AG04450 (cell line): ENCODE results near the gene LTF. TPM values are rescaled to one million over a fixed set of nuclear protein-coding genes. Genes with fewer than 3 reads are reported as not detected.

ENCODE experiments used
- CTCF ChIA-PET: fragments of 300-600, 350-600 bp; formaldehyde crosslinking; extraction: SDS; loops from one replicate; lab custom pipeline; 2022; ENCODE audit warnings: antibody characterized with exemption, inconsistent platforms; lab: Charles Lee
- POLR2A ChIA-PET: fragments of 350-600 bp; formaldehyde crosslinking; extraction: SDS; loops from one replicate; lab custom pipeline; 2021; ENCODE audit warnings: antibody characterized with exemption, inconsistent platforms; lab: Yijun Ruan, JAX
- DNase-seq: peaks from one replicate; pipeline ENCODE4 v3.0.0-alpha.2; 2011; ENCODE audit warnings: low read depth, low spot score
- H3K27ac ChIP-seq: one replicate; pipeline ENCODE4 v1.5.1; 2012; ENCODE audit warnings: low read depth, low read length, control low read depth
- H3K27me3 ChIP-seq: one replicate; pipeline ENCODE4 v1.6.0; 2012; ENCODE audit warnings: low read length; ENCODE audit not compliant: control insufficient read depth, insufficient read depth
- H3K4me3 ChIP-seq: 2 replicates; pipeline ENCODE4 v1.5.1; 2011; ENCODE audit warnings: mild to moderate bottlenecking, low read depth, low read length, control low read depth
- H3K9me3 ChIP-seq: 2 replicates; pipeline ENCODE4 v1.5.1; 2012; ENCODE audit warnings: low read length; ENCODE audit not compliant: control insufficient read depth, insufficient read depth
- polyA plus RNA-seq: library from polyadenylated mRNA; depleted of rRNA; stranded (reverse); fragments of >200 nt; gene quantifications from 2 replicates; pipeline ENCODE4 v1.2.3, GENCODE V29; 2011
- TF ChIP-seq, protein P1 (sequence below): IDR thresholded peaks from 2 replicates; pipeline ENCODE4 v1.5.1; 2011; ENCODE audit warnings: low read depth, low read length, control low read depth, inconsistent platforms

Gene LTF
- polyA plus RNA-seq, 1 experiment = not detected

DNA sequence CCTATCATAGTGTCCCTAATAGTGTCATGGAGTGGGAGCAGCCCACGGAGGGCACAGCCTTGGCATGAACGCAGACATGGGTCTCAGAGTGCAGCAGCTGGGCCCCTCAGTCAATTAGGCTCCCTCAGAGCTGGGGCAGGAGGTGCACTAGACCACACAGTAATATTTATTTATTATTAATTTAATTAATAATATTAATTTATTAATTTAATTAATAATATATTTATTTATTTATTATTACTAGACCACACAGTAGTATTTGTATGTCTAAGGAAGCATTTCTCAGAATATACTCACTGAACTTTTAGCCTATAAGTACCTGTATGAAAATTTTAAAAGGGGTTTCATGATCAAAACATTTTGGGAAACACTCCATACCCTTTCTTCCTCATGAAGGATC is 63.1 kb downstream of the LTF start:
- no peak for DNase-seq
- Histone ChIP-seq H3K27me3 (peaks cover 5% of the 10 kb centered on the region), H3K9me3 (no peaks in the 10 kb centered on the region), H3K27ac (no peak overlapping the region), H3K4me3 (no peak overlapping the region)
- CTCF ChIA-PET = no interaction called here
- POLR2A ChIA-PET = no interaction called here
- TF ChIP-seq, protein P1, sequence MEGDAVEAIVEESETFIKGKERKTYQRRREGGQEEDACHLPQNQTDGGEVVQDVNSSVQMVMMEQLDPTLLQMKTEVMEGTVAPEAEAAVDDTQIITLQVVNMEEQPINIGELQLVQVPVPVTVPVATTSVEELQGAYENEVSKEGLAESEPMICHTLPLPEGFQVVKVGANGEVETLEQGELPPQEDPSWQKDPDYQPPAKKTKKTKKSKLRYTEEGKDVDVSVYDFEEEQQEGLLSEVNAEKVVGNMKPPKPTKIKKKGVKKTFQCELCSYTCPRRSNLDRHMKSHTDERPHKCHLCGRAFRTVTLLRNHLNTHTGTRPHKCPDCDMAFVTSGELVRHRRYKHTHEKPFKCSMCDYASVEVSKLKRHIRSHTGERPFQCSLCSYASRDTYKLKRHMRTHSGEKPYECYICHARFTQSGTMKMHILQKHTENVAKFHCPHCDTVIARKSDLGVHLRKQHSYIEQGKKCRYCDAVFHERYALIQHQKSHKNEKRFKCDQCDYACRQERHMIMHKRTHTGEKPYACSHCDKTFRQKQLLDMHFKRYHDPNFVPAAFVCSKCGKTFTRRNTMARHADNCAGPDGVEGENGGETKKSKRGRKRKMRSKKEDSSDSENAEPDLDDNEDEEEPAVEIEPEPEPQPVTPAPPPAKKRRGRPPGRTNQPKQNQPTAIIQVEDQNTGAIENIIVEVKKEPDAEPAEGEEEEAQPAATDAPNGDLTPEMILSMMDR = no peak

DNA sequence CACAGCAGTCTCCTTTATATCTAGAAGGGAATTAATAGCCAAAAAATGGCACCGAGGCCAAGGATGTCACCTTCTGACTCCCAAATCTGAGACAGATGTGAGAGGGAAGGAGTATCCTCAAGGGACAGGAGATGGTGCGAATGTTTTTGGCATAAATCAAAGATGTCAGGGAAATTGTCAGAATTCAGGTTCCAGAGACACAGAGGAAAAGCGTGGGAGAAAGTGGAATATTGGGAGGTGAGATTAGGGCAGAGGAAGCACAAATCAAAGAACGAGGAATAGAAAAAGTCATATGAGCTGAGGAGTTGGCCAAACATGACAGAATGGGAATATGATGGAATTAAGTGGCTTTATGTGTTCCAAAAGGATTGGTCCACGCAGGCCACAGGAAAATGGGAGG is 63.9 kb downstream of the LTF start:
- Histone ChIP-seq H3K9me3 (no peaks in the 10 kb centered on the region), H3K27ac (no peak overlapping the region), H3K4me3 (no peak overlapping the region), H3K27me3 (peaks cover 5% of the 10 kb centered on the region)
- ChIA-PET POLR2A (no interaction called here), CTCF (no interaction called here)
- TF ChIP-seq, protein P1 = no peak
- no peak for DNase-seq

DNA sequence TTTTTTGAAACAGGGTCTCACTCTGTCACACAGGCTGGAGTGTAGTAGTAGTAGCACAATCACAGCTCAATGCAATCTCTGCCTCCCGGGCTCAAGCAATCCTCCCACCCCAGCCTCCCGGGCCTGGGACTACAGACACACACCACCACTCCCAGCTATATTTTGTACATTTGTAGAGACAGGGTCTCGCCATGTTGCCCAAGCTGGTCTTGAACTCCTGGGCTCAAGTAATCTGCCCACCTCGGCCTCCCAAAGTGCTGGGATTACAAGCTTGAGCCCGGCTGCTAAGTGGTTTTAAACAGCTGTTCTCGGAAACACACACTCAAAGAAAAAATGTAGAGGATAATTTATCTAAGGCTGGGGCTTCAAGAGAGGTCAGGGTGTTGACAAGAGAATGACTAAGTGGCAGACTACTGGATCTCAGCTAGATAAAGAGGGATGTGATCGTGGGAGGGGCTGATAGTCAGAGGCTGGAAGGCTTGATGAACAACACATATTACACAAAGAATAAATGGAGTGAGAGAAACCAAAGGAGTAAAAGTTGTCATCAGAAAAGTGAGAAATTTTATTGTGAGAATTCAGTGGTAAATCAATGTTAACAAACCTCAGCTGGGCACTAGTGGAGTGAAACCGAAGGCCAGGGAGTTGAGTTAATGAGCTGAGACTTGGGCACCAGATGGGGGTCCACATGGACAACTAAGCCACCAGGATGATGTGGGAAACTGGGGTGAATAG is 64.5 kb downstream of the LTF start:
- H3K27me3 ChIP-seq = peaks cover 5% of the 10 kb centered on the region
- H3K4me3 ChIP-seq = no peak overlapping the region
- H3K27ac ChIP-seq = no peak overlapping the region
- no peaks in the 10 kb centered on the region for H3K9me3 ChIP-seq
- TF ChIP-seq, protein P1 = no peak
- ChIA-PET CTCF (no interaction called here), POLR2A (no interaction called here)
- no peak for DNase-seq

DNA sequence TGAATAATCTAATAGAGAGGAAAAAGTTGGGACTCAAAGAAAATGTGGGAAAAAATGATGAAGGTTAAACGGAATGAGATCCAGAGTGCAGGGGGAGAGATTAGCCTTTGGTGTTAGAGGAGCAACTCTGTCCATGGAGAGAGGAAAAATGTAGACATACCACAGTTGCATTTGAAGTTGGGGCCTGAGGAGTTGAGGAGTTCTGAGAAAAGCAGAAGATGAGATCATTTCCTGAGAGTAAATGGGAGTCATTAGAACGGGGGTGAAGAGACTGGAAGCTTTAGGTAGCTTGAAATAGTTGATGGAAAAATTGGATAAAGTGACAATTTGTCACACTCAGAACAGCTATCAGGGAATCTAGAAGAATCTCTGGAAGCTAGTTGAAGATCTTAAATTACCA is 65.1 kb downstream of the LTF start:
- Histone ChIP-seq H3K27ac (no peak overlapping the region), H3K9me3 (no peaks in the 10 kb centered on the region), H3K4me3 (no peak overlapping the region), H3K27me3 (peaks cover 8% of the 10 kb centered on the region)
- CTCF ChIA-PET = no interaction called here
- TF ChIP-seq, protein P1 = no peak
- no peak for DNase-seq
- POLR2A ChIA-PET = no interaction called here

DNA sequence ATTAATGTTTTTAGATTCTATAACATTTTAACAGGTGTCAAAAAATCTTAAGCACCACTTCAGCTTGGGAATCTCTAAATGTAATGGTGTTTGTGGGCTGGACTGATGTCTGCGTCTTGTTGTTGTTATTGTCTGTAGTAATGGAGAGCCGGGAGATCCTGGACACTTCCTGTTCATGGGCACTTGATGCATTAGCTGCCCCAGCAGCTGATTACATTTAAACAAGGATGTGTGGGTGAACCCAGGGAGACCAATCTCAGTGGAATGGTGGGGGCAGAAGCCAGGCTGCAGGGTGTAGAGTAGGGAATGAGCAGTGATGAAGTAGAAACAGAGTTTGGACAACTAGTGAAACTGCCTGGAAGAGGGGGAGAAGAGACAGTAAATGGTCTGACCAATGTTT is 65.6 kb downstream of the LTF start:
- TF ChIP-seq, protein P1 = no peak
- H3K27ac ChIP-seq = no peak overlapping the region
- DNase-seq = no peak
- POLR2A ChIA-PET = no interaction called here
- H3K9me3 ChIP-seq = no peaks in the 10 kb centered on the region
- CTCF ChIA-PET = no interaction called here
- H3K27me3 ChIP-seq = peaks cover 8% of the 10 kb centered on the region
- no peak overlapping the region for H3K4me3 ChIP-seq
